T-helper 2 cell (primary cell): Measurements from ENCODE around the gene AQP1.

Experiments used
- DNase-seq, 5 experiments: peaks; one replicate each; pipeline versions ENCODE4 v3.0.0 to v3.0.0-alpha.2; 2012 to 2022
- total RNA-seq, 2 donors: gene quantifications; one replicate each; lab custom pipeline; 2026; lab: John Stamatoyannopoulos, UW

The AQP1 gene
- 0 to 0.34 reads per million in 2 donors for total RNA-seq

- no peak for DNase-seq
Measured at GRCh38 chr7:30911561-30911969, at the start of gene AQP1. Gene AQP1 (plus strand): TSS chr7:30911853. CDS start chr7:30911910, 57 bp downstream.

- DNase-seq, result no peak
Measured at GRCh38 chr7:30862995-30863705, 48.5 kb upstream of the AQP1 start.

- no peak for DNase-seq
Measured at GRCh38 chr7:30863706-30864035, 48.0 kb upstream of the AQP1 start.

- DNase-seq, result no peak
Measured at GRCh38 chr7:30864101-30864500, 47.6 kb upstream of the AQP1 start.

DNA sequence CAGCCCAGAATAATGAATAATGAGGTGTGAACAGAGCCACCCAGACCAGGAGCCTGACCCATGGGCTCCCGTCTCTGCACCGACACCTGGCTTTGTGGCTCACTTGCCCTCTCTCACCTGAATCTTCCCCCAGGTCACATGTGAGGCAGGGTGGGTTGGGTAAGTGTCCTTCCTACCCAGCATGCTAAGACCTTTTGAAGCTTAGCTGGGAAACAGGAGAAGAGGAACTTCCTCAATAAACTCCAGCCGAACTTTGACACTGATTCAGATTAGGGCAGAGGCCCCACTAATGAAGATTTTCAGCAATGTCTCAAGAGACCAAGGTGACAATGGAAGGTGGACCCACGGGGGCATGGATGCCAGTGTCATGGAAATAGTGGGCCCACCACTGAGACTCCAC is 46.6 kb upstream of the AQP1 start:
- no peak for DNase-seq

GRCh38 chr7:30865821-30866220 is 45.8 kb upstream of the AQP1 start:
- no peak for DNase-seq

GRCh38 chr7:30866939-30867338 is 44.7 kb upstream of the AQP1 start:
- no peak for DNase-seq

DNA sequence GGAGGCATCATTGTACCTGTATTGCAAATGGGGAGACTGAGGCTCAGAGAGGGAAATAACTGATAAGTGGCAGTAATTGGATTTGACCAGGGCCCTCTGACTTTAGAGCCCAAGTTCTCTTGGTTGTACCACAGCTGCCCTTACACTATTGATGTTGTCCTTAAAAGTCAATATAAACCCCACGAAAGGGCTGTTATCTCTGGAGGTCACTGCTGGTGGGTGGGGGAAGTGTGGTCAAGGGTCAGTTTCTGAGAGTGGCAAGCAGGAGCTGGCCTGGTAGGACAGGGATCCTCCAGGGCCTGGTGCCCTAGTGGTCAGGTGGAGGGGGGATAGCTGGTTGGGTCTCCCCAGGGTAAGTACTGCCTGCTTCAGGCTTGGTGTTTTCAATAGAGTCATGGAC is 44.2 kb upstream of the AQP1 start:
- no peak for DNase-seq

DNA sequence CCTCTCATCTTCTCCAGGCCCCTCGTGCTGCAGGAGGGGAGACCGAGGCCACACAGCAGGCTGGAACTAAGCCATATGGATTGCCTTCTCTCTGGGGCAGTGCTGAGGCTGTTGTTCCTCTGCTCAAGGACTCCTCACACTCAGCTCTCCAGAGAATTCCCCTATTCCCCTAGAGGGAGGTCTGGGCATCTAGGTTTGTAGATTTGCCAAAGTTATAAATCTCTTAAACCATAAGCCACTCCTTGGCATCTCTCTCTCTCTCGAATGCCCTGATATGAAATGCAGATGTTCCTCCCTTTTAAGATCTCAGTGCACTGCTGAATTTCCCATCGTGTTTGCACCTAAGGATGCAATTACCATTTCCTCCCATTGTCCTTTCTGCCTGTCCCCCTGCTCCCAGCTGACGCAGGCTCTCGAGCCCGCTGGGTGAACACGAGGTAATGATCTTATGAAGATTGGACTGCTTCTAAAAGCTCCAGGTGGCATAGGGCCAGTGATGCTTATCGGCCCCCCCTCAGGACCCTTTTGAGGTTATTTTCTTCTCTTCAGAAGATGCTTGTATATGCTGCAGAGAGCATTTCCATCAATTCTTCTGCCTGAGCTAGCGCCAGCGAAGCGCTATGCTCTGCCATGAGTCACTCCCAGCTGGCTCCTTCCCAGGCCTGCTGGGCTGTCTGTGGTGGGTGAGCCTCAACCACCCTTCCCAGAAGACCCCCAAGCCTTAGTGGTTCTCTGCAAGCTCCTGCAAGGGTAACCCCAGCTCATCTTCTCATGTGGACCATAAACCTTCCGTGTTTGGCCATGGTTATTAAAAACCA is 41.6 kb upstream of the AQP1 start:
- no peak for DNase-seq

- DNase-seq, result no peak
Measured at GRCh38 chr7:30870821-30871518, 40.7 kb upstream of the AQP1 start.

- no peak for DNase-seq
Measured at GRCh38 chr7:30871655-30872054, 40.0 kb upstream of the AQP1 start.

DNA sequence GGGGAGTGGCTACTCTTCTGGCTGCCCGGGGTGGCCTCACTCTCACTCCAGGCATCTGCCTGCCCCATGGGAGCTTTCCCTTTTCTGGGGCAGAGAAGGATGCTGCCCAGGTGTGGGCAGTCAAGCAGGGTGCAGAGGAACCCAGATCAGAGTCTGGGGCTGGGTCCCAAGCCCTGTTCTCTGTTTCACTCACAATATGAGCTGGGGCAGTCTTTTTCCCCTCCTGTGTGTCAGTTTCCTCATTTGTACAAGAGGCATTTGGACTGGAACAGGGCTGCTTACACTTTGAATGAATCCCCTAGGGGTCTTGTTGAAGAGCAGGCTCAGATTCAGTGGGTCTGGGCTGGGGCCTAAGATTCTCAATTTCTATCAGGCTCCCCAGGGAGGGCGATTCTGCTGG is 38.4 kb upstream of the AQP1 start:
- DNase-seq, result no peak

GRCh38 chr7:30873656-30874055 is 38.0 kb upstream of the AQP1 start:
- DNase-seq, result no peak

DNA sequence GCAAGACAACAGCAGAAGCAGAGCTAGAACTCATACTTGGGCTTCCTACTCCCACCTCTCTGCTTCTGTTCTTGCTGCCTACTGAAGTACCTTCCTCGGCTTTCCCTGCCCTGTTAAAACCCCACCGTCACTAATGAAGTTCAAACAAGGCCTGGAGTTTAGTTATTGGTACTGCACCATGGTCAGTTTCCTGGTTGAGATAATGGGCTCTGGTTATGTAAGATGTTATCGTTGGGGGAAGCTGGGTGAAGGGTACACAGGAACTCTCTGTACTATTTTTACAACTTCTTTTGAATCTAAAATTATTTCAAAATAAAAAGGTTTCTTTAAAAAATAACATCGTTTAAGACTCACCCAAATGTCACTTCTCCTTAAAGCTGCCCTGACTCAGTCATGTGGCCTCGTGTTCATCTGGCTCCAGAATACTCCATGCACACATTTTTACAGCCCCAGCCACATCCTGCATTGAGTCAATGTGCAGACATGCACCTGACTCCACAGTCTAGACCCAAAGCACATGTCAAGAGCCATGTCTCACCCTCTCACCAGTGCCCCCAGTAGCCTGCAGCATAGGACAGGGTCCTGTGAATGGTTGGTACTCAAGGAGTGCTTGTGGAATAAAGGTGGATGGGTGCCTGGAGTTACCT is 36.9 kb upstream of the AQP1 start:
- DNase-seq, result peak in 1 of 5 experiments; percentile 16

DNA sequence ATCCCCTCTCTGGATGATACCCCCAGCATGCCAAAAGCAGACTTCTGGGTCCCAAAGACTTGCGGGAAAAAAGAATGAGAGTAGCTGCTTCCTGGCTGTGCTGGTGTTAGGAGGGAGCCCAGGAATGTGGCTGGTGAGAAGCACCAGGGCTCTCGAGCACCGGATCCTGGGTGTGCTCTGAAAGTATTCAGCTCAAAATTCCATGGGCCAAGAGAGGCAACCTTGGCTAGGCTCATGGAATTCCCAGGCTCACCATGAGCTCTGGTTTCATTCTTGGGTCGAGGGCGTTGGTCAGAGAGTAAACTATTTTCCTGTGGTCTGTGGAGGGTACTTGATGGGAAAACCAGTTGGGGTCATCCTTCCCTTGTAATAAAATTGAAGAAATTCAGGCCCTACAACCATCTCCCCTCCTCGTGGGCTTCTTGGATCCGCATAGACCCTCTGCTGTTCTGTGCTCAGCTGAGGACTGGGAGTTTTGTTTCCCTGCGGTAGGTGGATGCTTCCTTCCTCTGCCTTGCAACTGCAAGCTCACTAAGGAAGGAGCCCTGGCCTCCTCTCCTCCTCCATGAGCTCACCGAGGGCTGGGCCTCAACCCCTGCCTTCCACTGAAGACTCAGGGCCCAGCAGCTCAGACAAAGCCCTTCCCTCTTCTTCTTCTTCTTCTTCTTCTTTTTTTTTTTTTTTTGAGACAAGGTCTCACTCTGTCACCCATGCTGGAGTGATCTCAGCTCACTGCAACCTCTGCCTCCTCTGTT is 34.5 kb upstream of the AQP1 start:
- no peak for DNase-seq

DNA sequence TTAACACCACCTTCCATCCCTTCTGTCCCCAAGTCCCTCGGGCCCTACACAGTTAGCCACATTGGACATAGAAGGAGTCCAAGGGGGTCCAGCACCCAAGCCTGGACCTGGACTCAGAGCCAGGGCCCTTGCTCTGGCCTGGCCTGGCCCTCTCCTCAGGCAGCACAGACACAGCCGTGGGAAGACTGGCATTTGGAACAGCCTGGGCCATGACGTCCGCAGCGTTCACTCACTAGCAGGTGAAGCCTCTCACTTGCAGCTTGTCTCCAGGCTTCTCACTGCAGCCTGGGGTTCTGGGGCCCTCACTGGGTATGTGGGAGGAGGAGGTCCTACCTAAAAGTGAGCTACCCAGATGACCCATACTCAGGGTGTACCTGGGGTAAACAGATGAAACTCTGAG is 33.7 kb upstream of the AQP1 start:
- no peak for DNase-seq

- no peak for DNase-seq
Measured at GRCh38 chr7:30879139-30880124, 32.2 kb upstream of the AQP1 start.

GRCh38 chr7:30880125-30880720 is 31.4 kb upstream of the AQP1 start:
- DNase-seq, result no peak

GRCh38 chr7:30880941-30881340 is 30.7 kb upstream of the AQP1 start:
- DNase-seq, result no peak

GRCh38 chr7:30881448-30881847 is 30.2 kb upstream of the AQP1 start:
- no peak for DNase-seq

GRCh38 chr7:30884881-30885280 is 26.8 kb upstream of the AQP1 start:
- DNase-seq, result no peak
